CD4-positive, alpha-beta T cell (primary cell): Measurements from ENCODE around the gene GNAO1. TPM values are rescaled to one million over a fixed set of nuclear protein-coding genes. Genes with fewer than 3 reads are reported as not detected.

ENCODE experiments used
- ATAC-seq: fragments of 200-7000 bp; cut with Tn5 transposase; one replicate; pipeline ENCODE4 v1.10.0; 2022; ENCODE audit warnings: mild to moderate bottlenecking; ENCODE audit not compliant: poor library complexity
- CTCF ChIA-PET: fragments of 350-600 bp; sonication (Branson Sonifier 250); formaldehyde crosslinking; loops from one replicate; lab custom pipeline; 2021; ENCODE audit warnings: antibody characterized with exemption, inconsistent platforms; lab: Charles Lee
- POLR2A ChIA-PET: fragments of 350-600 bp; sonication (Branson Sonifier 250); formaldehyde crosslinking; loops from one replicate; lab custom pipeline; 2021; ENCODE audit warnings: antibody characterized with exemption, inconsistent platforms; lab: Charles Lee
- DNase-seq, 14 experiments: peaks; one replicate each; pipeline ENCODE4 v3.0.0-alpha.2; 2013 to 2020; ENCODE audit warnings: mixed read lengths in 2 of 14
- H3K27ac ChIP-seq, 2 donors: one replicate each; pipeline versions ENCODE4 v1.5.1 to v1.7.0; 2013; ENCODE audit warnings: low read length in 2 of 2, low read depth in 1 of 2, mild to moderate bottlenecking in 1 of 2
- H3K27me3 ChIP-seq, 2 experiments: 1 replicate in 1 of 2; 2 replicates in 1 of 2; pipeline versions ENCODE4 v1.6.1 to v1.7.0; 2013; ENCODE audit warnings: low read length in 2 of 2, control low read depth in 1 of 2, mild to moderate bottlenecking in 1 of 2, moderate library complexity in 1 of 2; ENCODE audit not compliant: insufficient read depth in 2 of 2, control insufficient read depth in 1 of 2
- H3K36me3 ChIP-seq: one replicate; pipeline ENCODE4 v1.6.1; 2013; ENCODE audit warnings: low read length, control low read depth; ENCODE audit not compliant: insufficient read depth
- H3K4me1 ChIP-seq: one replicate; pipeline ENCODE4 v1.6.1; 2013; ENCODE audit warnings: low read length, control low read depth; ENCODE audit not compliant: insufficient read depth
- H3K4me3 ChIP-seq: one replicate; pipeline ENCODE4 v1.5.1; 2013; ENCODE audit warnings: mild to moderate bottlenecking, low read length, moderate library complexity
- H3K9me3 ChIP-seq, 2 experiments: 1 replicate in 1 of 2; 2 replicates in 1 of 2; pipeline versions ENCODE4 v1.6.1 to v1.7.0; 2013; ENCODE audit warnings: low read length in 2 of 2, mild to moderate bottlenecking in 2 of 2, control low read depth in 1 of 2, moderate library complexity in 1 of 2; ENCODE audit not compliant: control insufficient read depth in 1 of 2, insufficient read depth in 1 of 2
- H3K27ac Mint-ChIP-seq: one replicate; pipeline ENCODE4 v1.8.0; 2020; ENCODE audit warnings: mixed read lengths
- H3K27me3 Mint-ChIP-seq: one replicate; pipeline ENCODE4 v1.8.0; 2021; ENCODE audit warnings: mixed read lengths
- H3K36me3 Mint-ChIP-seq: one replicate; pipeline ENCODE4 v1.8.0; 2021; ENCODE audit warnings: low read depth, mixed read lengths
- H3K4me1 Mint-ChIP-seq: one replicate; pipeline ENCODE4 v1.8.0; 2021; ENCODE audit warnings: low read depth, mixed read lengths
- H3K4me3 Mint-ChIP-seq: one replicate; pipeline ENCODE4 v1.8.0; 2020; ENCODE audit warnings: mild to moderate bottlenecking, mixed read lengths
- H3K9me3 Mint-ChIP-seq: one replicate; pipeline ENCODE4 v1.8.0; 2020; ENCODE audit warnings: mixed read lengths
- intact Hi-C, 2 experiments: fragments of 100-400 bp; cut with DNase I in 1 of 2; cut with micrococcal nuclease in 1 of 2; formaldehyde crosslinking; loops; one replicate each; pipeline versions ENCODE4 v1.15.1 to v1.9.0; 2023 to 2025; cut with DNase I, micrococcal nuclease
- total RNA-seq, 174 experiments: library from RNA in 2 of 174; stranded (reverse) in 2 of 174; gene quantifications; one replicate each; pipeline ENCODE4 v1.2.3 and lab custom pipeline; 2021 to 2026
- TF ChIP-seq, protein P1 (sequence below): fragments of 200-600 bp; IDR thresholded peaks from one replicate; pipeline ENCODE4 v1.8.0; 2022; ENCODE audit warnings: antibody characterized with exemption, mild to moderate bottlenecking

Gene GNAO1
- total RNA-seq, 2 experiments from 2014 or later: 7.3 to 7.9 TPM

- DNase-seq (peak in 1 of 14 experiments; percentile 35), ATAC-seq (no peak)
- Histone ChIP-seq H3K4me3 (peak overlapping the region; percentile 63), H3K27ac (no peak overlapping the region), H3K9me3 (peaks cover 0 to 4% of the 10 kb centered on the region in 2 experiments), H3K36me3 (no peaks in the 10 kb centered on the region), H3K4me1 (peaks cover 39% of the 10 kb centered on the region), H3K27me3 (peaks cover 34 to 54% of the 10 kb centered on the region in 2 experiments)
- Mint-ChIP-seq H3K36me3 (no peaks in the 10 kb centered on the region), H3K27me3 (peaks cover 60% of the 10 kb centered on the region), H3K9me3 (no peaks in the 10 kb centered on the region), H3K27ac (peak overlapping the region; percentile 47), H3K4me3 (peak overlapping the region; percentile 80), H3K4me1 (peaks cover 25% of the 10 kb centered on the region)
- POLR2A ChIA-PET: interaction anchor here (0.7 to 1.0 kb wide), 4 partner anchors 9 to 101 kb away, joined by 3 to 6 read pairs (median 4); no protein-coding TSS in a partner anchor
- CTCF ChIA-PET: interaction anchor here (1.1 to 1.7 kb wide), 2 partner anchors 12 to 72 kb away, joined by 3 to 6 read pairs; no protein-coding TSS in a partner anchor
- TF ChIP-seq, protein P1, sequence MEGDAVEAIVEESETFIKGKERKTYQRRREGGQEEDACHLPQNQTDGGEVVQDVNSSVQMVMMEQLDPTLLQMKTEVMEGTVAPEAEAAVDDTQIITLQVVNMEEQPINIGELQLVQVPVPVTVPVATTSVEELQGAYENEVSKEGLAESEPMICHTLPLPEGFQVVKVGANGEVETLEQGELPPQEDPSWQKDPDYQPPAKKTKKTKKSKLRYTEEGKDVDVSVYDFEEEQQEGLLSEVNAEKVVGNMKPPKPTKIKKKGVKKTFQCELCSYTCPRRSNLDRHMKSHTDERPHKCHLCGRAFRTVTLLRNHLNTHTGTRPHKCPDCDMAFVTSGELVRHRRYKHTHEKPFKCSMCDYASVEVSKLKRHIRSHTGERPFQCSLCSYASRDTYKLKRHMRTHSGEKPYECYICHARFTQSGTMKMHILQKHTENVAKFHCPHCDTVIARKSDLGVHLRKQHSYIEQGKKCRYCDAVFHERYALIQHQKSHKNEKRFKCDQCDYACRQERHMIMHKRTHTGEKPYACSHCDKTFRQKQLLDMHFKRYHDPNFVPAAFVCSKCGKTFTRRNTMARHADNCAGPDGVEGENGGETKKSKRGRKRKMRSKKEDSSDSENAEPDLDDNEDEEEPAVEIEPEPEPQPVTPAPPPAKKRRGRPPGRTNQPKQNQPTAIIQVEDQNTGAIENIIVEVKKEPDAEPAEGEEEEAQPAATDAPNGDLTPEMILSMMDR: no peak
- intact Hi-C loops: loop anchor here (1.0 to 10.0 kb wide), 2 partner anchors 72 to 234 kb away; partner anchors contain the start of gene AMFR (in 1 of the 2)
Measured at GRCh38 chr16:56190677-56191155, 573 bp upstream of the GNAO1 start.

- H3K27ac Mint-ChIP-seq: no peak overlapping the region
- peaks cover 58% of the 10 kb centered on the region for H3K27me3 Mint-ChIP-seq
- H3K4me1 ChIP-seq: peaks cover 39% of the 10 kb centered on the region
- H3K4me1 Mint-ChIP-seq: peaks cover 25% of the 10 kb centered on the region
- TF ChIP-seq, protein P1: no peak
- POLR2A ChIA-PET: interaction anchor here (0.9 kb wide), 1 partner anchor 8 kb away, joined by 4 read pairs; no protein-coding TSS in a partner anchor
- H3K27ac ChIP-seq: no peak overlapping the region
- ATAC-seq (no peak), DNase-seq (peak in 1 of 14 experiments; percentile 32)
- H3K9me3 Mint-ChIP-seq: no peaks in the 10 kb centered on the region
- H3K9me3 ChIP-seq: peaks cover 0 to 4% of the 10 kb centered on the region in 2 experiments
- no peaks in the 10 kb centered on the region for H3K36me3 Mint-ChIP-seq
- intact Hi-C loops: loop anchor here (1.0 to 10.0 kb wide), 2 partner anchors 70 to 233 kb away; partner anchors contain the start of gene AMFR (in 1 of the 2)
- peak overlapping the region; percentile 66 for H3K4me3 ChIP-seq
- H3K36me3 ChIP-seq: no peaks in the 10 kb centered on the region
- CTCF ChIA-PET: interaction anchor here (1.1 kb wide), 1 partner anchor 70 kb away, joined by 3 read pairs; no protein-coding TSS in a partner anchor
- H3K27me3 ChIP-seq: peaks cover 34 to 51% of the 10 kb centered on the region in 2 experiments
- H3K4me3 Mint-ChIP-seq: peak overlapping the region; percentile 89
Measured at GRCh38 chr16:56191835-56192634, 746 bp downstream of the GNAO1 start.

GRCh38 chr16:56192635-56192945 lies 1.3 kb downstream of the GNAO1 start:
- no peaks in the 10 kb centered on the region for H3K36me3 Mint-ChIP-seq
- no peak for ATAC-seq
- Histone ChIP-seq H3K4me3 (peak overlapping the region; percentile 66), H3K36me3 (no peaks in the 10 kb centered on the region), H3K9me3 (peaks cover 0 to 4% of the 10 kb centered on the region in 2 experiments), H3K27me3 (peaks cover 34 to 50% of the 10 kb centered on the region in 2 experiments), H3K27ac (no peak overlapping the region), H3K4me1 (peaks cover 39% of the 10 kb centered on the region)
- TF ChIP-seq, protein P1: no peak
- CTCF ChIA-PET: interaction anchor here (1.0 kb wide), 1 partner anchor 10 kb away, joined by 3 read pairs; no protein-coding TSS in a partner anchor
- DNase-seq: no peak
- intact Hi-C loops: loop anchor here in 1 of 2 experiments (10.0 kb wide), 1 partner anchor 232 kb away; the partner anchor contains the start of gene AMFR
- no peaks in the 10 kb centered on the region for H3K9me3 Mint-ChIP-seq
- POLR2A ChIA-PET: no interaction called here
- H3K27me3 Mint-ChIP-seq: peaks cover 59% of the 10 kb centered on the region
- peak overlapping the region; percentile 89 for H3K4me3 Mint-ChIP-seq
- no peak overlapping the region for H3K27ac Mint-ChIP-seq
- H3K4me1 Mint-ChIP-seq: peaks cover 25% of the 10 kb centered on the region
